K562 (cell line): Measurements from ENCODE around the gene SLC46A3. TPM values are rescaled to one million over a fixed set of nuclear protein-coding genes. Genes with fewer than 3 reads are reported as not detected.

Source experiments
- ATAC-seq: fragments of 200-7000 bp; cut with Tn5 transposase; 3 replicates; pipeline ENCODE4 v1.9.1; 2020; ENCODE audit warnings: moderate library complexity
- BruUV-seq: library from RNA; stranded (reverse); fragments of 400-500 nt; replicated peaks from 2 replicates; lab custom pipeline; 2021; lab: Mats Ljungman, UMichigan
- CTCF ChIA-PET: fragments of 300-600 bp; formaldehyde crosslinking; extraction: SDS; loops from one replicate; lab custom pipeline; 2021; ENCODE audit warnings: low intra/inter-chr PET ratio; lab: Yijun Ruan, JAX
- POLR2A ChIA-PET: fragments of 300-600, 350-650 bp; sonication (Branson Sonifier 250); formaldehyde crosslinking; extraction: SDS; loops from one replicate; lab custom pipeline; 2021; ENCODE audit warnings: antibody characterized with exemption, inconsistent platforms; lab: Yijun Ruan, JAX
- DNase-seq, 4 experiments: peaks; one replicate each; pipeline versions ENCODE4 v3.0.0 to v3.0.0-alpha.2; 2011 to 2018; ENCODE audit warnings: low spot score in 3 of 4, mixed read lengths in 3 of 4; ENCODE audit errors: extremely low read depth in 1 of 4
- FAIRE-seq: peaks from 2 replicates; lab custom pipeline; 2011; peaks lifted over from hg19 to GRCh38; lab: Jason Lieb, UNC
- H2AFZ ChIP-seq: 2 replicates; pipeline ENCODE4 v1.6.0; 2011; ENCODE audit warnings: low read depth, low read length, control low read depth, inconsistent platforms
- H3K27ac ChIP-seq: fragments of 200-600 bp; 3 replicates; pipeline ENCODE4 v1.8.0; 2011; ENCODE audit warnings: low read depth, mild to moderate bottlenecking, control low read depth, inconsistent platforms, low read length, moderate library complexity, mixed read lengths; ENCODE audit errors: extremely low read depth
- H3K27me3 ChIP-seq, 2 experiments: fragments of 300-600 bp in 1 of 2; 2 replicates in 1 of 2; 3 replicates in 1 of 2; pipeline versions ENCODE4 v1.6.0 to v1.8.0; 2011; ENCODE audit warnings: inconsistent platforms in 2 of 2, low read length in 2 of 2, mild to moderate bottlenecking in 1 of 2, mixed read lengths in 1 of 2, moderate library complexity in 1 of 2; ENCODE audit not compliant: control insufficient read depth in 2 of 2, insufficient read depth in 2 of 2
- H3K36me3 ChIP-seq: fragments of 300-600 bp; 3 replicates; pipeline ENCODE4 v1.8.0; 2011; ENCODE audit warnings: mild to moderate bottlenecking, low read length, inconsistent platforms; ENCODE audit not compliant: control insufficient read depth, insufficient read depth
- H3K4me1 ChIP-seq, 2 experiments: fragments of 200-600 bp in 1 of 2; replicated peaks in 1 of 2; 2 replicates in 1 of 2; 3 replicates in 1 of 2; pipeline versions ENCODE4 v1.5.1 to v1.8.0; 2011; ENCODE audit warnings: inconsistent platforms in 2 of 2, low read length in 2 of 2, mild to moderate bottlenecking in 1 of 2, mixed read lengths in 1 of 2, moderate library complexity in 1 of 2; ENCODE audit not compliant: control insufficient read depth in 2 of 2, insufficient read depth in 2 of 2
- H3K4me2 ChIP-seq: 2 replicates; pipeline ENCODE4 v1.6.1; 2011; ENCODE audit warnings: low read length, control low read depth, inconsistent platforms, mixed read lengths; ENCODE audit not compliant: insufficient read depth
- H3K4me3 ChIP-seq: fragments of 200-600 bp; sonication (generic), shearing (Covaris generic); 2 replicates; pipeline ENCODE4 v1.5.1; 2016; ENCODE audit warnings: control low read depth, inconsistent platforms
- H3K79me2 ChIP-seq: fragments of 200-600 bp; 3 replicates; pipeline ENCODE4 v1.8.0; 2011; ENCODE audit warnings: low read length, inconsistent platforms; ENCODE audit not compliant: control insufficient read depth, insufficient read depth
- H3K9ac ChIP-seq, 2 experiments: 2 replicates each; pipeline versions ENCODE4 v1.6.0 to v1.6.1; 2011; ENCODE audit warnings: low read depth in 2 of 2, low read length in 2 of 2, control low read depth in 1 of 2, inconsistent platforms in 1 of 2, mild to moderate bottlenecking in 1 of 2, mixed read lengths in 1 of 2; ENCODE audit not compliant: insufficient read depth in 1 of 2
- H3K9me1 ChIP-seq: one replicate; pipeline ENCODE4 v1.6.0; 2011; ENCODE audit warnings: inconsistent platforms, mild to moderate bottlenecking, low read length, moderate library complexity; ENCODE audit not compliant: control insufficient read depth, insufficient read depth
- H3K9me3 ChIP-seq: replicated peaks from 2 replicates; pipeline ENCODE4 v1.5.1; 2011; ENCODE audit warnings: low read depth, low read length, inconsistent platforms; ENCODE audit not compliant: control insufficient read depth, insufficient read depth
- H4K20me1 ChIP-seq: replicated peaks from 2 replicates; pipeline ENCODE4 v1.6.1; 2011; ENCODE audit warnings: low read length, inconsistent platforms, mixed read lengths; ENCODE audit not compliant: control insufficient read depth, insufficient read depth
- BMI1 ChIP-seq: fragments of 150-350 bp; IDR thresholded peaks from 2 replicates; pipeline ENCODE4 v1.6.1; 2014; ENCODE audit warnings: low read length
- ELF1 ChIP-seq: fragments of 200-800 bp; sonication (Bioruptor generic); IDR thresholded peaks from 2 replicates; pipeline ENCODE4 v1.6.1; 2016; ENCODE audit warnings: missing genetic modification characterization, missing compliant biosample characterization
- GATAD2B ChIP-seq: fragments of 450-650 bp; IDR thresholded peaks from 2 replicates; pipeline ENCODE4 v1.6.1; 2017; ENCODE audit warnings: mild to moderate bottlenecking, borderline replicate concordance
- GTF2F1 ChIP-seq: IDR thresholded peaks from 2 replicates; pipeline ENCODE4 v1.6.1; 2011; ENCODE audit warnings: low read depth, low read length, improper control_type of control experiment
- HDAC8 ChIP-seq: fragments of 450-650 bp; IDR thresholded peaks from 2 replicates; pipeline ENCODE4 v1.6.1; 2016; ENCODE audit warnings: mild to moderate bottlenecking, missing genetic modification characterization, moderate library complexity, missing compliant biosample characterization
- MEF2A ChIP-seq: IDR thresholded peaks from 2 replicates; pipeline ENCODE4 v1.6.1; 2011; ENCODE audit warnings: low read depth, mild to moderate bottlenecking, low read length, moderate library complexity; ENCODE audit not compliant: control insufficient read depth
- SMARCB1 ChIP-seq: IDR thresholded peaks from 2 replicates; pipeline ENCODE4 v1.6.1; 2011; ENCODE audit warnings: improper control_type of control experiment, low read depth; ENCODE audit not compliant: insufficient read length
- SRSF1 ChIP-seq: fragments of 200-400 bp; formaldehyde crosslinking; IDR thresholded peaks from 2 replicates; pipeline ENCODE4 v1.6.1; 2017; ENCODE audit warnings: mild to moderate bottlenecking, low read depth, low read length, moderate library complexity
- STAT5B ChIP-seq: fragments of 250-450 bp; sonication (Bioruptor Pico); IDR thresholded peaks from 2 replicates; pipeline ENCODE4 v1.8.0; 2021; ENCODE audit warnings: mild to moderate bottlenecking, inconsistent platforms
- TAF7 ChIP-seq: fragments of 450-650 bp; IDR thresholded peaks from 2 replicates; pipeline ENCODE4 v1.6.1; 2016; ENCODE audit warnings: missing genetic modification characterization, missing compliant biosample characterization
- TOE1 ChIP-seq, 2 experiments: fragments of 450-650 bp in 1 of 2; sonication (generic) in 1 of 2; formaldehyde crosslinking in 1 of 2; IDR thresholded peaks; 2 replicates each; pipeline versions ENCODE4 v1.7.1 to v1.8.0; 2016 to 2022; ENCODE audit warnings: borderline replicate concordance in 2 of 2, mild to moderate bottlenecking in 2 of 2, antibody characterized with exemption in 1 of 2, inconsistent platforms in 1 of 2, low read depth in 1 of 2, missing genetic modification reagents in 1 of 2, moderate library complexity in 1 of 2
- XRCC3 ChIP-seq: fragments of 450-650 bp; IDR thresholded peaks from 2 replicates; pipeline ENCODE4 v1.6.1; 2017; ENCODE audit warnings: mild to moderate bottlenecking, moderate library complexity
- ZNF274 ChIP-seq: IDR thresholded peaks from 2 replicates; pipeline ENCODE4 v1.6.1; 2011; ENCODE audit warnings: low read depth, mild to moderate bottlenecking, low read length, moderate library complexity, borderline replicate concordance
- ZNF707 ChIP-seq: fragments of 250-450 bp; sonication (Bioruptor Pico); conservative IDR thresholded peaks from 2 replicates; pipeline ENCODE4 v1.8.0; 2022; ENCODE audit warnings: inconsistent platforms, mild to moderate bottlenecking, moderate library complexity
- ZSCAN29 ChIP-seq: fragments of 450-650 bp; IDR thresholded peaks from 2 replicates; pipeline ENCODE4 v1.6.1; 2017
- WGBS: fragments of 100-300 bp; shearing (Covaris generic); methylation state at CpG from one replicate; pipeline ENCODE4 v1.1.6; 2016; ENCODE audit warnings: low coverage, mixed read lengths; ENCODE audit not compliant: insufficient coverage; ENCODE audit errors: missing lambda C conversion rate; 5-methylcytosine and 5-hydroxymethylcytosine counted together
- in situ Hi-C: fragments of 300-500 bp; cut with MboI; formaldehyde crosslinking; loops from 4 replicates; pipeline ENCODE4 v1.15.0; 2018; ENCODE audit warnings: inconsistent platforms, mixed read lengths
- intact Hi-C: fragments of 100-400 bp; cut with micrococcal nuclease; formaldehyde crosslinking; loops from 2 replicates; pipeline ENCODE4 v1.14.2; 2022
- polyA plus RNA-seq, 8 experiments: library from polyadenylated mRNA; depleted of rRNA in 4 of 8; stranded (reverse) in 5 of 8; unstranded in 3 of 8; fragments of >200 nt; fragmentation: Nextera tagmentation in 2 of 8; fragmentation: Illumina TruSeq in 1 of 8; extraction: Ambion mirVana in 2 of 8; extraction: Trizol in 1 of 8; gene quantifications; 2 replicates each; pipeline versions ENCODE4 v1.2.1 to v1.2.3, GENCODE V29; 2011 to 2014; ENCODE audit warnings: inconsistent platforms in 1 of 8, missing spikeins in 1 of 8
- total RNA-seq, 7 experiments: library from RNA; depleted of rRNA in 6 of 7; stranded (reverse); fragments of >200 nt in 6 of 7; fragmentation: Illumina TruSeq in 2 of 7; extraction: Trizol in 2 of 7; gene quantifications; 2 replicates each; pipeline versions ENCODE4 v1.2.1 to v1.2.3, GENCODE V29; 2011 to 2021; ENCODE audit warnings: low replicate concordance in 1 of 7
- TF ChIP-seq, protein P1 (sequence below), 2 experiments: fragments of 450-650 bp in 1 of 2; sonication (generic) in 1 of 2; formaldehyde crosslinking; conservative IDR thresholded peaks; 2 replicates each; pipeline versions ENCODE4 v1.4.0 to v1.8.1; 2020 to 2022; ENCODE audit warnings: mild to moderate bottlenecking in 1 of 2, missing genetic modification reagents in 1 of 2
- TF ChIP-seq, protein P2 (sequence below): fragments of 250-450 bp; sonication (Bioruptor Pico); IDR thresholded peaks from 2 replicates; pipeline ENCODE4 v1.8.0; 2022; ENCODE audit warnings: inconsistent platforms, mild to moderate bottlenecking, moderate library complexity, borderline replicate concordance

Gene SLC46A3
- total and polyA plus RNA-seq, 9 of the 15 experiments (the other 6 are each of a cell fraction or from before 2014, with no cell fraction given): 0.14 to 1.2 (median 0.51) TPM

DNA sequence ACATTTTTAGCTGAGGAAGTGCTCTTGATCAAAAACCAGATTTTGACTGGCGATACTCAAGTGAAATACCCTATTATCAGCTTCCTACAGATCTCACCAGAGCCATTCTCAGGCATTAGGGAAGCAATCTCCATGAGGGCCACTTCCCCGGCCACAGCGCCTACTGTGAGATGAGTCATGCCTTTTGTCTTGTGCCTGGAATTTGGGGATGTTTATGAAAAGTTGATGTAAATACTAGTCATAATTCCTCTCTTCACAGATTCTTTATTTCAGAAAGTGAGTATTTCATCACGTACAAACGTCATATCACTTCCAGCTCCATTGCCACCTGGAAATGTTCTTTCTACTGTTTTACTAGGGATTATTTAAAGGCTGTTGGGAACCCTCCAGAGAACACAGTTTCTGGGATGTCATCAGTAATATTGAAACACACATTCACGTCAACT is 25.3 kb upstream of the SLC46A3 start (continued):
- TF ChIP-seq, protein P1, sequence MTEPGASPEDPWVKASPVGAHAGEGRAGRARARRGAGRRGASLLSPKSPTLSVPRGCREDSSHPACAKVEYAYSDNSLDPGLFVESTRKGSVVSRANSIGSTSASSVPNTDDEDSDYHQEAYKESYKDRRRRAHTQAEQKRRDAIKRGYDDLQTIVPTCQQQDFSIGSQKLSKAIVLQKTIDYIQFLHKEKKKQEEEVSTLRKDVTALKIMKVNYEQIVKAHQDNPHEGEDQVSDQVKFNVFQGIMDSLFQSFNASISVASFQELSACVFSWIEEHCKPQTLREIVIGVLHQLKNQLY (CRISPR knock-in tag; conservative IDR thresholded peaks at IDR 0.05): no peak

DNA sequence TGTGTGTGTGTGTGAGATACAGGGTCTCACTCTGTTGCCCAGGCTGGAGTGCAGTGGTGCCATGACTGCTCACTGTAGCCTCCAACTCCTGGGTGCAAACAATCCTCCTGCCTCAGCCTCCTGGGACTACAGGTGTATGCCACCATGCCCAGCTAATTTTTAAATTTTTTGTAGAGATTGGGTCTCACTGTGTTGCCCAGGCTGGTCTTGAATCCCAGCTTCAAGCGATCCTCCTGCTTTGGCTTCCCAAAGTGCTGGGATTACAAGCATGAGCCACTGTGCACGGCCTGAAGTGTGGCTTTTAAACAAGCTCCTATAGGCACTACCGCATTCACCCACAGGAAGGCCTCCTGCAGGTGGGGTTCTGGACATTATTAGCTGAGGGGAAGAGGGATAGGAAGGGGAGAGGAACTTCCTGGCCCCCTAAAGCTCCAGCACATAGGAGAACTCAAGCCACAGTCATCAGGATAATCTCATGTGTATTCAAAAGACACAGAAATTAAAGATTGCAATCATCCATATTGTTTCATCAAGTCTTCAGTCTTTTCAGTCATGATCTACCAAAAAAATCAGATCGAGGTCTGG is 24.8 kb upstream of the SLC46A3 start:
- H3K4me2 ChIP-seq: no peak overlapping the region
- no peaks in the 10 kb centered on the region; a peak in 1 of 5 replicates for H3K4me1 ChIP-seq
- no peaks in the 10 kb centered on the region for H3K9me3 ChIP-seq
- no peak for DNase-seq
- H4K20me1 ChIP-seq: no peaks in the 10 kb centered on the region
- H3K9me1 ChIP-seq: no peaks in the 10 kb centered on the region
- TF ChIP-seq SRSF1 (no peak), STAT5B (CRISPR knock-in tag) (no peak), BMI1 (no peak), ZSCAN29 (no peak), ZNF274 (no peak), GATAD2B (no peak), SMARCB1 (no peak), HDAC8 (tag) (no peak), XRCC3 (no peak), ZNF707 (CRISPR knock-in tag) (no peak), MEF2A (no peak), GTF2F1 (no peak), TOE1 (IDR thresholded peaks at IDR 0.05; ENCODE audit: borderline replicate concordance) (no peak), TOE1 (CRISPR knock-in tag; IDR thresholded peaks at IDR 0.05; ENCODE audit: borderline replicate concordance, low read depth) (no peak), TAF7 (no peak), ELF1 (no peak)
- TF ChIP-seq, protein P2, sequence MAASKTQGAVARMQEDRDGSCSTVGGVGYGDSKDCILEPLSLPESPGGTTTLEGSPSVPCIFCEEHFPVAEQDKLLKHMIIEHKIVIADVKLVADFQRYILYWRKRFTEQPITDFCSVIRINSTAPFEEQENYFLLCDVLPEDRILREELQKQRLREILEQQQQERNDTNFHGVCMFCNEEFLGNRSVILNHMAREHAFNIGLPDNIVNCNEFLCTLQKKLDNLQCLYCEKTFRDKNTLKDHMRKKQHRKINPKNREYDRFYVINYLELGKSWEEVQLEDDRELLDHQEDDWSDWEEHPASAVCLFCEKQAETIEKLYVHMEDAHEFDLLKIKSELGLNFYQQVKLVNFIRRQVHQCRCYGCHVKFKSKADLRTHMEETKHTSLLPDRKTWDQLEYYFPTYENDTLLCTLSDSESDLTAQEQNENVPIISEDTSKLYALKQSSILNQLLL (CRISPR knock-in tag): no peak
- no peaks in the 10 kb centered on the region for H3K27me3 ChIP-seq
- no peaks in the 10 kb centered on the region for H3K79me2 ChIP-seq
- ChIA-PET CTCF (no interaction called here), POLR2A (interaction anchor here (0.6 kb wide), 1 partner anchor 12 kb away, joined by 3 read pairs; no protein-coding TSS in a partner anchor)
- in situ Hi-C loops: no loop called here
- WGBS: 11% methylated on average over 4 of the region's 4 CpGs
- H3K4me3 ChIP-seq: no peak overlapping the region
- intact Hi-C loops: loop anchor here (5.0 kb wide), 1 partner anchor 54 kb away; no protein-coding TSS in a partner anchor
- H2AFZ ChIP-seq: no peak overlapping the region
- FAIRE-seq: no peak
- no peak for ATAC-seq
- no TSS peak for BruUV-seq
- no peak overlapping the region for H3K9ac ChIP-seq
- no peaks in the 10 kb centered on the region for H3K36me3 ChIP-seq
- no peak overlapping the region for H3K27ac ChIP-seq
